Heart left ventricle (tissue), 16 donors: ENCODE data around the gene FAXC. TPM values are rescaled to one million over a fixed set of nuclear protein-coding genes. Genes with fewer than 3 reads are reported as not detected.
"Not testable (repeated sequence)": the region's sequence is repeated elsewhere in the genome, so short reads cannot be mapped to it uniquely, and the experiment has no call there.

Experiments used
- ATAC-seq, 4 donors: fragments of 200-7000 bp; cut with Tn5 transposase; one replicate each; pipeline ENCODE4 v1.9.1; 2020 to 2022; ENCODE audit warnings: moderate library complexity in 4 of 4, mild to moderate bottlenecking in 3 of 4, moderate number of reproducible peaks in 1 of 4
- DNase-seq, 5 donors: peaks; one replicate each; pipeline ENCODE4 v3.0.0-alpha.2; 2020
- H3K27ac ChIP-seq, 12 donors: fragments of 200-600 bp; sonication (generic) in 4 of 12; one replicate each; pipeline versions ENCODE4 v1.5.0 to v1.8.0; 2016 to 2022; ENCODE audit warnings: mild to moderate bottlenecking in 2 of 12
- H3K27me3 ChIP-seq, 9 donors: fragments of 200-600 bp; sonication (generic) in 2 of 9; one replicate each; pipeline versions ENCODE4 v1.5.1 to v1.8.0; 2016 to 2022; ENCODE audit warnings: mild to moderate bottlenecking in 3 of 9
- H3K36me3 ChIP-seq, 9 donors: fragments of 200-600 bp; sonication (generic) in 2 of 9; one replicate each; pipeline versions ENCODE4 v1.5.0 to v1.8.0; 2018 to 2022; ENCODE audit warnings: mild to moderate bottlenecking in 2 of 9
- H3K4me1 ChIP-seq, 12 donors: fragments of 200-600 bp; sonication (generic) in 4 of 12; one replicate each; pipeline versions ENCODE4 v1.5.0 to v1.8.0; 2016 to 2022; ENCODE audit warnings: mild to moderate bottlenecking in 3 of 12
- H3K4me3 ChIP-seq, 12 donors: fragments of 200-600 bp; sonication (generic) in 4 of 12; one replicate each; pipeline versions ENCODE4 v1.5.0 to v1.8.0; 2017 to 2022; ENCODE audit warnings: mild to moderate bottlenecking in 9 of 12, moderate library complexity in 4 of 12
- H3K9me3 ChIP-seq, 12 donors: fragments of 200-600 bp; sonication (generic) in 4 of 12; one replicate each; pipeline versions ENCODE4 v1.5.0 to v1.8.0; 2016 to 2022; ENCODE audit warnings: mild to moderate bottlenecking in 1 of 12
- CTCF ChIP-seq, 12 donors: fragments of 200-600 bp; sonication (generic) in 4 of 12; IDR thresholded peaks; one replicate each; pipeline versions ENCODE4 v1.5.0 to v1.8.0; 2018 to 2022; ENCODE audit warnings: antibody characterized with exemption in 12 of 12, mild to moderate bottlenecking in 5 of 12
- POLR2A ChIP-seq, 2 donors: fragments of 450-650 bp; IDR thresholded peaks; one replicate each; pipeline ENCODE4 v1.6.1; 2017; ENCODE audit warnings: antibody characterized with exemption in 2 of 2, mild to moderate bottlenecking in 2 of 2, moderate library complexity in 2 of 2
- WGBS, 4 donors: extraction: QIAGEN DNeasy Blood & Tissue Kit in 2 of 4; methylation state at CpG; one replicate each; pipeline versions ENCODE4 v1.1.5 to v1.1.7; 2013 to 2018; 5-methylcytosine and 5-hydroxymethylcytosine counted together
- intact Hi-C, 10 donors: fragments of 100-400 bp; cut with DNase I; formaldehyde crosslinking; loops; one replicate each; pipeline versions ENCODE4 v1.11.1 to v1.14.2; 2022
- polyA plus RNA-seq, 2 donors: library from polyadenylated mRNA; stranded (reverse); fragments of 200-250 nt; gene quantifications; one replicate each; pipeline ENCODE4 v1.2.3, GENCODE V29; 2013
- total RNA-seq, 9 donors: library from RNA; depleted of rRNA in 2 of 9; stranded (reverse); fragments of >200 nt in 2 of 9; fragmentation: NEBNext Ultra II Directional in 3 of 9; extraction: Animal tissue kit (Norgen Biotek cat#: 25700) in 3 of 9; gene quantifications; one replicate each; pipeline versions ENCODE4 v1.1.0 to v1.2.4, GENCODE V29; 2016 to 2023
- donor health status: ischemic (EF 13 %, LVEDD 7.1; RV severe dilation, severe dysfunction).
- donor health status: healthy with polysubstance abuse.
- donor health status: DM: no; HTN: yes; CAD: no.
- donor health status: DM: no; HTN: no; CAD: no.
- donor health status: ischemic (EF 25% LVEDD 6.9; RV normal size, moderate dysfunction).
- donor health status: ischemic (EF 25% LVEDD 5.7; RV mildly dilated, moderate dysfunction).
- donor health status: healthy.
- donor health status: DM: yes; HTN: yes; CAD: no.
- donor health status: ischemic (EF 35%, LVEDD 5.7; RV mildly dilated, moderate dysfunction).
- donor health status: nonischemic (EF 11% LVEDD 7.7; RV severe dilation, severe dysfunction).
- donor health status: DM: yes; HTN: yes; CAD: no.
- donor health status: PGD.
- donor health status: ischemic (EF 29% LVEDD 5.4; RV normal size, mild dysfunction).
- donor health status: nonischemic (EF 23%, LVEDD 6.1; RV moderate dilation, normal function).

Gene FAXC
- total and polyA plus RNA-seq, 11 donors: under 0.01 to 3.2 (median 0.51) TPM; not detected in 3

- no peak for TF ChIP-seq POLR2A (IDR thresholded peaks at IDR 0.05)
- no peak for TF ChIP-seq CTCF (IDR thresholded peaks at IDR 0.05)
- Histone ChIP-seq H3K4me1 (no peaks in the 10 kb centered on the region), H3K27ac (no peak overlapping the region), H3K9me3 (peaks cover 0 to 18% (median 2%) of the 10 kb centered on the region in 12 donors), H3K4me3 (no peak overlapping the region), H3K36me3 (no peaks in the 10 kb centered on the region), H3K27me3 (peaks cover 0 to 3% (median 0%) of the 10 kb centered on the region in 9 donors)
- ATAC-seq: no peak
- no peak for DNase-seq
- intact Hi-C loops: no loop called here
- WGBS, 4 donors: 60 to 74% (median 60%) methylated on average over 7 of the region's 7 CpGs
Observed at GRCh38 chr6:99270826-99271225, 78.6 kb downstream of the FAXC start.

DNA sequence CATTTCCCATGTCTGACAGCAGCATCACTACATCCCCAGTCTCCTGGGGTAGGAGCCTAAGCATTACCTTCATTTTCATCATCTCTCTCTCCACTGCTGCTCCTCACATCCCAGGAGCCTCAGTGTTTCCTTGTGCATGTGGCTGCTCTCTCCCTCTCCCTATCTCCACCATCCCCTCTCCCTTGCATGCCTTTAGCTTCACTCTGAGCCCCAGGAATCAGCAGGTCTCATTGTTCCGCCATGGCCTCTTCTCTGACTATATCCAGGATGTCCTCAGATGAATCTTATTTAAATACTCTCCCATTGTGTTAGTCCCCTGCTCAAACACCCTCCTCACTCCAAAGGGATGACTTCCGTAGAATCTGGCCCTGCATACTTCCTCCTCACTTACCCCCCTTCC is 79.4 kb downstream of the FAXC start:
- 69 to 83% (median 77%) methylated on average over 2 of the region's 2 CpGs for WGBS, 4 donors
- ATAC-seq (no peak), DNase-seq (no peak)
- Histone ChIP-seq H3K4me3 (no peak overlapping the region), H3K9me3 (peaks cover 0 to 18% (median 2%) of the 10 kb centered on the region in 12 donors), H3K27ac (no peak overlapping the region), H3K4me1 (no peaks in the 10 kb centered on the region), H3K27me3 (peaks cover 0 to 3% (median 0%) of the 10 kb centered on the region in 9 donors), H3K36me3 (no peaks in the 10 kb centered on the region)
- TF ChIP-seq POLR2A (IDR thresholded peaks at IDR 0.05) (no peak), CTCF (IDR thresholded peaks at IDR 0.05) (no peak)
- intact Hi-C loops: no loop called here

DNA sequence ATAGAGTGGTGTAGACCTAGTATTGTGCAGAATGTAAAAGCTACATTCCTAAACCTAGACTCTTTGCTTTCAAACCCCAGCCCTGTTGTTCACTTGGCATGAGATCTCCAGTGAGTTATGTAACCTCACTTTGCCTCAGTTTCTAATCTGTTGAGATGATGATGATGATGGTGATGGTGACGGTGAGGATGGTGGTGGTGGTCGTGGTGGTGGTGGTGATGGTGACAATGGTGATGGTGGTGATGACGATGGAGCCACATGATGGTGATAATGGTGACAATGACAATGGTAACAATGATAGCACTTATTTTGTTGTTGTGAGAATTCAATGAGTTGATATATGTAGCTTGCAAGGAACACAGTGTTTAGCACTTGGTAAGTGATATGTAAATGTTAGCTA is 80.3 kb downstream of the FAXC start:
- DNase-seq (no peak), ATAC-seq (no peak)
- no peak overlapping the region for H3K4me3 ChIP-seq
- intact Hi-C loops: no loop called here
- peaks cover 0 to 3% (median 0%) of the 10 kb centered on the region in 9 donors for H3K27me3 ChIP-seq
- H3K4me1 ChIP-seq: no peaks in the 10 kb centered on the region
- H3K9me3 ChIP-seq: peaks cover 0 to 18% (median 2%) of the 10 kb centered on the region in 12 donors
- no peaks in the 10 kb centered on the region for H3K36me3 ChIP-seq
- TF ChIP-seq CTCF (IDR thresholded peaks at IDR 0.05) (no peak), POLR2A (IDR thresholded peaks at IDR 0.05) (no peak)
- no peak overlapping the region for H3K27ac ChIP-seq
- 57 to 80% (median 70%) methylated on average over 3 of the region's 3 CpGs for WGBS, 4 donors

DNA sequence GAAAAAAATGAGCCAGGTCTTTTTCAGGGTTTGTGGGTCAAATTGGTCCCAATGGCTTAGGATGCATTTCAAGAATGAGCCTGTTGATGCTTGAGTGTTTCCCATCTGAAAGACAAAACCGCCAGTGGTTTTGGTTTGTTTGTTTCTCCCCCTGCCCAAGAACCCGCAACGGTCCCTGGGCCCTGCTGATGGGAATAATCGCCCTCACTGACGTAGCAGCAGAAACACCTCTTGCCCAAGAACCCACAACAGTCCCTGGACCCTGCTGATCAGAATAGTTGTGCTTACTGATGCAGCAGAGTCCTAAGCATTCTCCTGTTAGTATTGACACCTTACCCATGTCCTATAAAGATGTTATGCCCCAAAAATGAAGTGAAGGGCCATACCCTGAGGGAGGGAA is 82.5 kb downstream of the FAXC start:
- H3K27me3 ChIP-seq, H3K4me1 ChIP-seq, H3K27ac ChIP-seq, ATAC-seq, DNase-seq, intact Hi-C loops, H3K36me3 ChIP-seq, H3K4me3 ChIP-seq: not testable (repeated sequence)
- H3K9me3 ChIP-seq: peaks cover 0 to 18% (median 2%) of the 10 kb centered on the region in 12 donors
- 77 to 87% (median 81%) methylated on average over 5 of the region's 5 CpGs for WGBS, 4 donors

- 74 to 79% (median 75%) methylated on average over 5 of the region's 5 CpGs for WGBS, 4 donors
- intact Hi-C loops: not testable (repeated sequence)
Observed at GRCh38 chr6:99265447-99265846, 84.0 kb downstream of the FAXC start.

More at GRCh38 chr6:99265447-99265846, 84.0 kb downstream of the FAXC start:
- ATAC-seq, H3K36me3 ChIP-seq, H3K4me3 ChIP-seq, H3K27me3 ChIP-seq, H3K4me1 ChIP-seq, H3K27ac ChIP-seq, DNase-seq: not testable (repeated sequence)
- peaks cover 0 to 18% (median 2%) of the 10 kb centered on the region in 12 donors for H3K9me3 ChIP-seq
